GM13977 (cell line): ENCODE results near the gene TMEM59L.
"Not testable (repeated sequence)": the region's sequence is repeated elsewhere in the genome, so short reads cannot be mapped to it uniquely, and the experiment has no call there.

Experiments
- DNase-seq: peaks from one replicate; pipeline ENCODE4 v3.0.0; 2012; ENCODE audit warnings: low spot score
- in situ Hi-C: fragments of 300-500 bp; cut with MboI; formaldehyde crosslinking; loops from one replicate; pipeline ENCODE4 v1.12.0; 2022; ENCODE audit warnings: low sequenced_read_pairs, low pct_unique_long_range_greater_than_20kb, mixed read lengths, inconsistent platforms; ENCODE audit not compliant: unreplicated experiment
- TF ChIP-seq, protein P1 (sequence below): IDR thresholded peaks from 2 replicates; pipeline ENCODE4 v1.5.1; 2012; ENCODE audit warnings: mild to moderate bottlenecking, control low read depth; ENCODE audit not compliant: insufficient read depth; ENCODE audit errors: extremely low read depth, missing control alignments

Gene TMEM59L

DNA sequence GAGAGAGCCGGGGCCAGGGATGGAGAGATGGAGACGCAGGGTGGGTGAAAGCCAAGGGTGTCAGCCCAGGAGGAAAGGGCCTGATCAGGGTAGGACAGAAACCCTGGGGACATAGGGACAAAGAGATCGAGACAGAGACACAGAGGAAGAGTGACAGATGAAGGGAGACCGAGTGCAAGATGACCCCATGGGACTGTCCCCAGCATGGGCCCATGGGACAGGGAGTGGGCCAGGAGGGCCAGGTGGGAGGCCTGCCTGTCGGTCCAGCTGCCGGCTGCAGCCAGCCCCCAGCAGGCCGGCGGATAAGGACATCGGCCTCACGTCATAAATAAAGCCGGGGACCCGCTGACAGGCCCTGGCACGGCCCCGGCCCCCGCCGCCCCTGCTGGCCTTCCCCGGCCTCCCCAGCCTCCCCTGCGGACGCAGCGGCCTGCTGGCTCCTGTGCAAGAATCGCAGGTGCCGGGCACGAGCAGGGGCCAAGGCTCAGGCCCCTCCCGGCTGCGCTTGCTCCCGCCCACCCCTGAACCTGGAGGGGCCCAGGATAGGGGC is 17.8 kb upstream of the TMEM59L start:
- TF ChIP-seq, protein P1, sequence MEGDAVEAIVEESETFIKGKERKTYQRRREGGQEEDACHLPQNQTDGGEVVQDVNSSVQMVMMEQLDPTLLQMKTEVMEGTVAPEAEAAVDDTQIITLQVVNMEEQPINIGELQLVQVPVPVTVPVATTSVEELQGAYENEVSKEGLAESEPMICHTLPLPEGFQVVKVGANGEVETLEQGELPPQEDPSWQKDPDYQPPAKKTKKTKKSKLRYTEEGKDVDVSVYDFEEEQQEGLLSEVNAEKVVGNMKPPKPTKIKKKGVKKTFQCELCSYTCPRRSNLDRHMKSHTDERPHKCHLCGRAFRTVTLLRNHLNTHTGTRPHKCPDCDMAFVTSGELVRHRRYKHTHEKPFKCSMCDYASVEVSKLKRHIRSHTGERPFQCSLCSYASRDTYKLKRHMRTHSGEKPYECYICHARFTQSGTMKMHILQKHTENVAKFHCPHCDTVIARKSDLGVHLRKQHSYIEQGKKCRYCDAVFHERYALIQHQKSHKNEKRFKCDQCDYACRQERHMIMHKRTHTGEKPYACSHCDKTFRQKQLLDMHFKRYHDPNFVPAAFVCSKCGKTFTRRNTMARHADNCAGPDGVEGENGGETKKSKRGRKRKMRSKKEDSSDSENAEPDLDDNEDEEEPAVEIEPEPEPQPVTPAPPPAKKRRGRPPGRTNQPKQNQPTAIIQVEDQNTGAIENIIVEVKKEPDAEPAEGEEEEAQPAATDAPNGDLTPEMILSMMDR = no peak
- in situ Hi-C loops = no loop called here
- peak; percentile 59 for DNase-seq

DNA sequence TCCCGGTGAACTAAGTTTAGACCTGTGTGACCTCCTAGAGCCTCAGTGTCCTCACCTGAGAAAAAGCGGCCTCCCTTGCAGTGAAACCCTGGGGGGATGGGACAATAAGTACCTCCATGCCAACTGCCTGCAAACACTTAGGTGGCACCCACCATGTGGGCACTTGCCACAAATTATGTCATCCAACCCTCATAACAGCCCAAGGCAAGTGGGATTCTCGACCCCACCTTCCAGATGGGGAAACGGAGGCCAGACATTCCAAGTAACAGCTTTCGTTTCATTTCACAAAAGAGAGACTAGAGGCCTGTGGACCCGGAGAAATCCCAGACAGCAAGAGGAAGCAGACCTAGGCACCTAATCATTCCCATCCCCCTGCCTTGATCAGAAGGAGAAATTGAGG is 17.2 kb upstream of the TMEM59L start:
- in situ Hi-C loops = no loop called here
- DNase-seq = no peak
- TF ChIP-seq, protein P1 = no peak

DNA sequence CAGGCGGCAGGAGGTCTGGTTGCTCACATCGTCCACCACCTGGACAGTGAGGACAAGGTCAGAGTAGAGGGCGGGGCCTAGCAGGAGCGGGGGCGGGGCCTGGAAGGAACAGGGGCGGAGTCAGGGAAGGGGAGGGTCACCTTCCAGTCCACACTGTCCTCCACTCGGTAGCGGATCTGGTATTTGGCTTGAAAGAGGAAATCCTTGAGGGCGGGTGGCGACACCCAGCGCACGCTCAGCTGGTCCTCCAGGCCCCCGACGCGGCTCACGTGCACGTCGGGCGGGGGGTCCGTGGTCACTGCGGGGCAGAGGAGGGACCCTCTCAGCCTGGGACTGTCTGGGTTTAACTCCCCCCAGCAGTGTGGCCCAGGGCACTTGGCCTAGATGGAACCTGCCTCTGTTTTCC is 15.9 kb upstream of the TMEM59L start:
- peak; percentile 51 for DNase-seq
- in situ Hi-C loops = no loop called here
- TF ChIP-seq, protein P1 = no peak

DNA sequence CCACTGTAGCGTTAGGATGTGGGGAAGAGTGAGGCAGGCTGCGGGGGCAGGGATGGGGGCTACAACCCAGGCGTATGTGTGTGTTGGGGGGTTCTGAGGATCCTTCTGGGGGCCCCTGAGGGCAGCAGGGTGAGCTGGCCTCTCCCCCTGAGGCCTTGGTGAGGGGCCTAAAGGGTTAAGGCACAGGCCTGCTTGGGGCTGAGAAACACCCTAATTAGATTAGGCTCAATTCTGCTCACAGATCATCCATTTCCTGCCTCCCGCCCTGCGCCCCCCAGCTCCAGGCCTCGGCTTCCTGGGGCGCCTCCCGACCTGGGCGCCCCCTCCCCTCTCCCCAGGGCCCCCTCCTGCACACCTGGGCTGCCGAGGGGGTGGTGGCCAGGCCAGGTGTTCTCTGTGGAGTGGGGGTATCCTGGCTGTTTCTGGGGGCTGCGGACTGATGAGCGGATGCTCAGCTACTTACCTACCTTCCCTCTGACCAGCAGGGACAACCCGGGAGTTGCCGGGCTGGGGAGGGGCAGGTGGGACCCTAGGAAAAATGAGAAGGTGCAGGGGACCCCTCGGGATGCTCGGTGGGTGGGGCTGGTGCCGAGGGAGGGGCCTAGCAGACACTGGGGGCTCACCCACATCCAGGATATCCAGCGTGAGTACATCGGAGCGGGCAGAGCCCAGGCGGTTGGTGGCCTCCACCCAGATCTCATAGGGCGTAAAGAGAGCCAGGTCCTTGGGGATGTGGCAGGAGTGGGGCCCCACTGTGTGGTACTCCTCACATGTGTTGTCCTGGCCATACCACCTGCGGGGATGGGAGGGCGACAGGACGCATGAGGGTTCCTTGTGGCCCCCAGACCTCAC is 14.6 kb upstream of the TMEM59L start:
- in situ Hi-C loops = no loop called here
- TF ChIP-seq, protein P1 = no peak
- peak; percentile 24 for DNase-seq

DNA sequence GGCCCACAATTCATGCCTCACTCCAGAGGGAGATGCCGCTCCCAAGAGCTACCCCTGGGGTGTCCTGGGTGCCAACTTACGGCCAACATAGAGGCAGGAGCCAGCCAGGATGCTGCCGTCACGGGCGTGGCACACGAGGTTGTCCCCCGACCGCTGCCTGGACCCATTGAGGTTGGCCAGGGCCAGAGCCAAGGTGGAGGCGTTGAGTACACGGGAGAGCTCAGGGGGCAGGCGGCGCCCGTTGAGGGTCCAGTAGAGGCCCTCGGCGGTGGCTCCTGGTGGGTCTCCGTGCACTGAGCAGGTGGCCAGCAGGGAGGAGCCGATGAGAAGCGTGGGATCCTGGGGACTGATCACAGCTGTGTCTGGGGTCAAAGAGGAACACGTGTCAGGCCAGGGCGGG is 13.2 kb upstream of the TMEM59L start:
- DNase-seq = peak; percentile 18
- in situ Hi-C loops = no loop called here
- TF ChIP-seq, protein P1 = no peak

DNA sequence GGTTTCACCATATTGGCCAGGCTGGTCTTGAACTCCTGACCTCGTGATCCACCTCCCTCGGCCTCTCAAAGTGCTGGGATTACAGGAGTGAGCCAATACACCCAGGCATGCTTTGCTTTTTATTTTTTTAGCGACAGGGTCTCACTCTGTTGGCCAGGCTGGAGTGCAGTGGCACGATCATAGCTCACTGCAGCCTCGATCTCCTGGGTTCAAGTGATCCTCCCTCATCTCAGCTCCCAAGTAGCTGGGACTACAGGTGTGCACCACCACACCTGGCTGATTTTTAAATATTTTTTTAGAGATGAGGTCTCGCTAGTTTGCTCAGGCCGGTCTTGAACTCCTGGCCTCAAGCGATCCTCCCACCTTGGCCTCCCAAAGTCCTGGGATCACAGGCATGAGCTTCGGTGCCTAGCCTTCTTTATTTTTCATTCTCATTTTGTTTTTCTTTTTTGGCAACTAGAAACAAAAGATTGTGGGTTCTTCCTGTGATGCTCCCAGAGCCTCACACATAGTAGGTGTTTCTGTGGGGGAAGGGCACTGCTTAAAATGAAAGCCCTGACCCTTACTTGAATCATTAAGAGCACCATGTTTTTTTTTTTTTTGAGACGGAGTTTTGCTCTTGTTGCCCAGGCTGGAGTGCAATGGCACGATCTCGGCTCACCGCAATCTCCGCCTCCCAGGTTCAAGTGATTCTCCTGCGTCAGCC is 11.8 kb upstream of the TMEM59L start:
- DNase-seq, in situ Hi-C loops: not testable (repeated sequence)

DNA sequence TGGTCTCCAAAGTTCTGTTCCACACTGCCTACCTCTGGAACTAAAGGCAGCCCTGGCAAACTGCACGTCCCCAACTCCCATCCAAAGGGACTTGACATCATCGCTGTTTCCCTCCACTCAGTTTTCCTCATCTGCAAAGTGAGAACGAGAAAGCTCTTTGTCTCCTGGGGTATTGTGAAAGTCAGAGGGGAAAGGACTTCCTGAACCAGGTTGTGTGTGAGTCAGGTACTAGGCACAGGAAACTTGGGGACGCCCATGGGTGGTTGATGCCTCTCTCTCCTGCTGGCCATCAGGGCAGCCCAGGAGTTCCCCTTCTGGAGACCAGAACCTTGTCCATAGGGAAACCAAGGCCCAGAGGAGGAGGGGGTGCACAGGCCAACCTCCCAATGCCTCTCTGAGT is 10.8 kb upstream of the TMEM59L start:
- in situ Hi-C loops = no loop called here
- peak; percentile 20 for DNase-seq
- TF ChIP-seq, protein P1 = no peak
